A549 (cell line): Measurements from ENCODE around the gene PTPRN2. TPM values are rescaled to one million over a fixed set of nuclear protein-coding genes. Genes with fewer than 3 reads are reported as not detected.

ENCODE experiments used
- ATAC-seq, 2 experiments: fragments of 200-7000 bp in 1 of 2; fragments of >200 bp in 1 of 2; cut with Nextera tagmentation in 1 of 2; cut with Tn5 transposase in 1 of 2; 3 replicates each; pipeline versions ENCODE4 v1.8.0 to v1.9.1; 2018 to 2020; ENCODE audit warnings: mild to moderate bottlenecking in 1 of 2, moderate library complexity in 1 of 2
- CTCF ChIA-PET: fragments of 300-600 bp; sonication (Branson Sonifier 250); formaldehyde crosslinking; extraction: SDS; loops from one replicate; lab custom pipeline; 2021; ENCODE audit warnings: antibody characterized with exemption, inconsistent platforms; lab: Yijun Ruan, JAX
- POLR2A ChIA-PET: fragments of 350-600 bp; formaldehyde crosslinking; extraction: SDS; loops from one replicate; lab custom pipeline; 2021; ENCODE audit warnings: antibody characterized with exemption, inconsistent platforms; lab: Yijun Ruan, JAX
- DNase-seq, 2 experiments: peaks; one replicate each; pipeline versions ENCODE4 v3.0.0 to v3.0.0-alpha.2; 2011 to 2016; ENCODE audit warnings: low read depth in 1 of 2, low spot score in 1 of 2
- FAIRE-seq: peaks from 2 replicates; lab custom pipeline; 2011; peaks lifted over from hg19 to GRCh38; lab: Jason Lieb, UNC
- H3K27ac ChIP-seq, 2 experiments: fragments of >200 bp; sonication (Bioruptor Twin); formaldehyde crosslinking; 3 replicates each; pipeline ENCODE4 v1.5.1; 2016 to 2017
- H3K4me1 ChIP-seq: fragments of >200 bp; sonication (Bioruptor Twin); formaldehyde crosslinking; 3 replicates; pipeline ENCODE4 v1.6.1; 2016
- H3K4me2 ChIP-seq: fragments of >200 bp; sonication (Bioruptor Twin); formaldehyde crosslinking; 3 replicates; pipeline ENCODE4 v1.6.1; 2016
- H3K4me3 ChIP-seq: fragments of >200 bp; sonication (Bioruptor Twin); formaldehyde crosslinking; 3 replicates; pipeline ENCODE4 v1.5.1; 2016
- H3K9me3 ChIP-seq: fragments of >200 bp; sonication (Bioruptor Twin); formaldehyde crosslinking; 3 replicates; pipeline ENCODE4 v1.6.1; 2016
- CBX2 ChIP-seq: fragments of 200-600 bp; sonication (generic); IDR thresholded peaks from 2 replicates; pipeline ENCODE4 v1.6.1; 2016; ENCODE audit warnings: low read depth, mild to moderate bottlenecking, borderline replicate concordance
- CHD4 ChIP-seq: fragments of 200-600 bp; sonication (generic); IDR thresholded peaks from 2 replicates; pipeline ENCODE4 v1.6.1; 2016; ENCODE audit warnings: antibody characterized with exemption, mild to moderate bottlenecking, borderline replicate concordance
- CTCF ChIP-seq: fragments of >200 bp; sonication (Bioruptor Twin); formaldehyde crosslinking; IDR thresholded peaks from 3 replicates; pipeline ENCODE4 v1.5.1; 2016
- E2F6 ChIP-seq: IDR thresholded peaks from 2 replicates; pipeline ENCODE4 v1.6.1; 2012; ENCODE audit warnings: low read depth, borderline replicate concordance
- ELK1 ChIP-seq: fragments of 150-350 bp; IDR thresholded peaks from 2 replicates; pipeline ENCODE4 v1.6.1; 2014; ENCODE audit warnings: low read depth, mild to moderate bottlenecking, low read length
- FOSL2 ChIP-seq, 2 experiments: fragments of 450-650 bp in 1 of 2; fragments of >200 bp in 1 of 2; sonication (Bioruptor Twin) in 1 of 2; formaldehyde crosslinking; IDR thresholded peaks; 2 replicates each; pipeline versions ENCODE4 v1.5.0 to v1.6.1; 2016 to 2020; ENCODE audit warnings: mild to moderate bottlenecking in 1 of 2, moderate library complexity in 1 of 2
- GATA3 ChIP-seq: IDR thresholded peaks from 2 replicates; pipeline ENCODE4 v1.6.1; 2012; ENCODE audit warnings: borderline replicate concordance
- HDAC2 ChIP-seq: fragments of 200-600 bp; sonication (generic); IDR thresholded peaks from 2 replicates; pipeline ENCODE4 v1.6.1; 2016
- HES2 ChIP-seq: fragments of >200 bp; sonication (Bioruptor Twin); formaldehyde crosslinking; IDR thresholded peaks from 2 replicates; pipeline ENCODE4 v1.6.1; 2016
- HEYL ChIP-seq: fragments of 250-450 bp; sonication (Bioruptor Pico); IDR thresholded peaks from 2 replicates; pipeline ENCODE4 v1.8.0; 2021; ENCODE audit warnings: mild to moderate bottlenecking, moderate library complexity
- HOXB5 ChIP-seq: fragments of 250-450 bp; sonication (Bioruptor Pico); IDR thresholded peaks from 2 replicates; pipeline ENCODE4 v1.5.0; 2020; ENCODE audit warnings: mild to moderate bottlenecking, moderate library complexity
- JUN ChIP-seq, 2 experiments: fragments of >200 bp; sonication (Bioruptor Twin); formaldehyde crosslinking; IDR thresholded peaks; 2 replicates in 1 of 2; 3 replicates in 1 of 2; pipeline ENCODE4 v1.6.1; 2016 to 2017
- KDM1A ChIP-seq: fragments of 200-600 bp; sonication (generic); IDR thresholded peaks from 2 replicates; pipeline ENCODE4 v1.6.1; 2016; ENCODE audit warnings: low read depth, mild to moderate bottlenecking
- MAX ChIP-seq: IDR thresholded peaks from 2 replicates; pipeline ENCODE4 v1.6.1; 2012
- MAZ ChIP-seq: fragments of 150-350 bp; IDR thresholded peaks from 2 replicates; pipeline ENCODE4 v1.6.1; 2014; ENCODE audit warnings: antibody characterized with exemption, low read depth, low read length, borderline replicate concordance
- NFE2L2 ChIP-seq: fragments of 150-350 bp; conservative IDR thresholded peaks from 2 replicates; pipeline ENCODE4 v1.6.1; 2014; ENCODE audit warnings: low read length
- NR3C1 ChIP-seq: fragments of >200 bp; sonication (Bioruptor Twin); formaldehyde crosslinking; IDR thresholded peaks from 3 replicates; pipeline ENCODE4 v1.6.1; 2017
- PHF8 ChIP-seq: fragments of 200-600 bp; sonication (generic); IDR thresholded peaks from 2 replicates; pipeline ENCODE4 v1.6.1; 2016; ENCODE audit warnings: low read depth, mild to moderate bottlenecking, antibody characterized with exemption, moderate library complexity, borderline replicate concordance
- POLR2A ChIP-seq: IDR thresholded peaks from 2 replicates; pipeline ENCODE4 v1.6.1; 2012; ENCODE audit warnings: mild to moderate bottlenecking, low read length
- RAD21 ChIP-seq, 2 experiments: fragments of >200 bp in 1 of 2; sonication (Bioruptor Twin) in 1 of 2; formaldehyde crosslinking in 1 of 2; IDR thresholded peaks in 1 of 2; conservative IDR thresholded peaks in 1 of 2; 2 replicates in 1 of 2; 3 replicates in 1 of 2; pipeline ENCODE4 v1.6.1; 2012 to 2018; ENCODE audit warnings: inconsistent platforms in 1 of 2
- RCOR1 ChIP-seq: fragments of 150-350 bp; IDR thresholded peaks from 2 replicates; pipeline ENCODE4 v1.6.1; 2014; ENCODE audit warnings: antibody characterized with exemption, low read length, low read depth
- REST ChIP-seq: fragments of 200-600 bp; sonication (generic); IDR thresholded peaks from 2 replicates; pipeline ENCODE4 v1.6.1; 2016; ENCODE audit warnings: antibody characterized with exemption, mild to moderate bottlenecking, moderate library complexity
- RFX5 ChIP-seq: fragments of 450-650 bp; IDR thresholded peaks from 2 replicates; pipeline ENCODE4 v1.7.1; 2014; ENCODE audit warnings: antibody characterized with exemption, mild to moderate bottlenecking, moderate library complexity
- RNF2 ChIP-seq: fragments of 200-600 bp; sonication (generic); IDR thresholded peaks from 2 replicates; pipeline ENCODE4 v1.6.1; 2016; ENCODE audit warnings: low read depth, mild to moderate bottlenecking, antibody characterized with exemption, moderate library complexity, borderline replicate concordance
- TP53 ChIP-seq: fragments of 250-450 bp; sonication (Bioruptor Pico); IDR thresholded peaks from 2 replicates; pipeline ENCODE4 v1.5.0; 2021; ENCODE audit warnings: mild to moderate bottlenecking, moderate library complexity
- ZFP36 ChIP-seq: fragments of 450-650 bp; IDR thresholded peaks from 2 replicates; pipeline ENCODE4 v1.6.1; 2014; ENCODE audit warnings: borderline replicate concordance; ENCODE audit not compliant: partially characterized antibody
- ZNF302 ChIP-seq: fragments of 250-450 bp; sonication (Bioruptor Pico); IDR thresholded peaks from 2 replicates; pipeline ENCODE4 v1.9.0; 2021; ENCODE audit warnings: inconsistent platforms, mild to moderate bottlenecking, moderate library complexity
- WGBS: methylation state at CpG from one replicate; pipeline ENCODE4 v1.1.6; 2017; ENCODE audit errors: missing lambda C conversion rate; 5-methylcytosine and 5-hydroxymethylcytosine counted together
- polyA plus RNA-seq, 4 experiments: library from polyadenylated mRNA; depleted of rRNA in 3 of 4; stranded (reverse); fragments of >200 nt; fragmentation: RNase III in 1 of 4; extraction: RNeasy Plus Mini Kit Qiagen cat#74134 plus additional on column Dnase treatment in 1 of 4; gene quantifications; 2 replicates in 3 of 4; 3 replicates in 1 of 4; pipeline ENCODE4 v1.2.3, GENCODE V29; 2011 to 2017

Gene PTPRN2
- polyA plus RNA-seq, 2 of the 4 experiments (the other 2 are of a cell fraction): 0.41 to 1.2 TPM

- 59% methylated on average over 6 of the region's 6 CpGs for WGBS
- Histone ChIP-seq H3K9me3 (no peaks in the 10 kb centered on the region), H3K4me1 (no peaks in the 10 kb centered on the region), H3K27ac (no peak overlapping the region), H3K4me3 (no peak overlapping the region), H3K4me2 (no peak overlapping the region)
- FAIRE-seq (no peak), ATAC-seq (no peak), DNase-seq (no peak)
- POLR2A ChIA-PET: no interaction called here
- TF ChIP-seq GATA3: no peak
- TF ChIP-seq HDAC2: no peak
- no peak for TF ChIP-seq NFE2L2
- TF ChIP-seq HEYL (CRISPR knock-in tag): no peak
- no peak for TF ChIP-seq NR3C1
- no peak for TF ChIP-seq MAX
- no peak for TF ChIP-seq RAD21 (conservative IDR thresholded peaks at IDR 0.05 in 1 of 2, IDR thresholded peaks at IDR 0.05 in 1 of 2)
- TF ChIP-seq KDM1A: no peak
- TF ChIP-seq HOXB5 (CRISPR knock-in tag): no peak
- TF ChIP-seq MAZ: no peak
- no peak for TF ChIP-seq HES2
- TF ChIP-seq REST: no peak
- TF ChIP-seq E2F6: no peak
- TF ChIP-seq JUN (IDR thresholded peaks at IDR 0.05): no peak
- TF ChIP-seq FOSL2 (IDR thresholded peaks at IDR 0.05): no peak
- TF ChIP-seq FOSL2 (CRISPR knock-in tag; IDR thresholded peaks at IDR 0.05): no peak
- TF ChIP-seq RFX5: no peak
- TF ChIP-seq RCOR1: no peak
- CTCF ChIA-PET: interaction anchor here (1.6 kb wide), 1 partner anchor 13 kb away, joined by 3 read pairs; no protein-coding TSS in a partner anchor
Measured at GRCh38 chr7:158460665-158461064, 127.0 kb downstream of the PTPRN2 start.

- H3K9me3 ChIP-seq: no peaks in the 10 kb centered on the region
- ChIA-PET CTCF (no interaction called here), POLR2A (no interaction called here)
- H3K4me1 ChIP-seq: no peaks in the 10 kb centered on the region
- TF ChIP-seq POLR2A (no peak), CHD4 (no peak), ELK1 (no peak), HOXB5 (CRISPR knock-in tag) (no peak), ZFP36 (no peak), ZNF302 (CRISPR knock-in tag) (no peak), CTCF (no peak), PHF8 (no peak), TP53 (no peak), CBX2 (no peak), RNF2 (no peak), RCOR1 (no peak), HDAC2 (no peak), FOSL2 (IDR thresholded peaks at IDR 0.05) (no peak), FOSL2 (CRISPR knock-in tag; IDR thresholded peaks at IDR 0.05) (no peak), KDM1A (no peak), MAX (no peak)
- no peak overlapping the region for H3K4me3 ChIP-seq
- ATAC-seq (peak in 1 of 2 experiments; percentile 21; a peak in 1 of 6 replicates), DNase-seq (no peak), FAIRE-seq (no peak)
- H3K27ac ChIP-seq: no peak overlapping the region
- WGBS: 53% methylated on average over 13 of the region's 13 CpGs
- no peak overlapping the region for H3K4me2 ChIP-seq
Measured at GRCh38 chr7:158458716-158459282, 128.8 kb downstream of the PTPRN2 start.
